Muscle of arm (tissue), 14 donors: Measurements from ENCODE around the gene TMEM121. TPM values are rescaled to one million over a fixed set of nuclear protein-coding genes. Genes with fewer than 3 reads are reported as not detected.

Experiments used
- DNase-seq: peaks from one replicate; pipeline ENCODE4 v3.0.0-alpha.2; 2013
- long read RNA-seq, 11 donors: transcript quantifications; one replicate each; lab custom pipeline, GENCODE V29; 2026
- polyA plus RNA-seq, 12 donors: library from polyadenylated mRNA; unstranded; fragments of 120-200 nt; gene quantifications; one replicate each; pipeline ENCODE4 v1.2.1, GENCODE V29; 2013; ENCODE audit not compliant: insufficient read length in 12 of 12

The TMEM121 gene
- polyA plus RNA-seq: 1 to 10 TPM in 10 of 12 donors, not detected in 2; 1.0 to 3.1 (median 1.5) TPM
- long read RNA-seq, donor 1, partial matches to known transcripts: 0 of 3 reads
- long read RNA-seq, donor 1, other reads (novel, unspliced or antisense): 0 of 3 reads
- long read RNA-seq, donor 2, partial matches to known transcripts: 0 of 1 reads
- long read RNA-seq, donor 2, other reads (novel, unspliced or antisense): 0 of 1 reads
- long read RNA-seq, donor 3, partial matches to known transcripts: 0 of 1 reads
- long read RNA-seq, donor 3, other reads (novel, unspliced or antisense): 0 of 1 reads
- long read RNA-seq, donor 4: 0 reads
- long read RNA-seq, donor 5, partial matches to known transcripts: 0 of 2 reads
- long read RNA-seq, donor 5, other reads (novel, unspliced or antisense): 0 of 2 reads
- long read RNA-seq, donor 6: 0 reads
- long read RNA-seq, donor 7: 0 reads
- long read RNA-seq, donor 8, partial matches to known transcripts: 0 of 2 reads
- long read RNA-seq, donor 8, other reads (novel, unspliced or antisense): 0 of 2 reads
- long read RNA-seq, donor 9, partial matches to known transcripts: 0 of 2 reads
- long read RNA-seq, donor 9, other reads (novel, unspliced or antisense): 0 of 2 reads
- long read RNA-seq, donor 10, partial matches to known transcripts: 0 of 1 reads
- long read RNA-seq, donor 10, other reads (novel, unspliced or antisense): 0 of 1 reads
- long read RNA-seq, donor 11, partial matches to known transcripts: 0 of 1 reads
- long read RNA-seq, donor 11, other reads (novel, unspliced or antisense): 0 of 1 reads

DNA sequence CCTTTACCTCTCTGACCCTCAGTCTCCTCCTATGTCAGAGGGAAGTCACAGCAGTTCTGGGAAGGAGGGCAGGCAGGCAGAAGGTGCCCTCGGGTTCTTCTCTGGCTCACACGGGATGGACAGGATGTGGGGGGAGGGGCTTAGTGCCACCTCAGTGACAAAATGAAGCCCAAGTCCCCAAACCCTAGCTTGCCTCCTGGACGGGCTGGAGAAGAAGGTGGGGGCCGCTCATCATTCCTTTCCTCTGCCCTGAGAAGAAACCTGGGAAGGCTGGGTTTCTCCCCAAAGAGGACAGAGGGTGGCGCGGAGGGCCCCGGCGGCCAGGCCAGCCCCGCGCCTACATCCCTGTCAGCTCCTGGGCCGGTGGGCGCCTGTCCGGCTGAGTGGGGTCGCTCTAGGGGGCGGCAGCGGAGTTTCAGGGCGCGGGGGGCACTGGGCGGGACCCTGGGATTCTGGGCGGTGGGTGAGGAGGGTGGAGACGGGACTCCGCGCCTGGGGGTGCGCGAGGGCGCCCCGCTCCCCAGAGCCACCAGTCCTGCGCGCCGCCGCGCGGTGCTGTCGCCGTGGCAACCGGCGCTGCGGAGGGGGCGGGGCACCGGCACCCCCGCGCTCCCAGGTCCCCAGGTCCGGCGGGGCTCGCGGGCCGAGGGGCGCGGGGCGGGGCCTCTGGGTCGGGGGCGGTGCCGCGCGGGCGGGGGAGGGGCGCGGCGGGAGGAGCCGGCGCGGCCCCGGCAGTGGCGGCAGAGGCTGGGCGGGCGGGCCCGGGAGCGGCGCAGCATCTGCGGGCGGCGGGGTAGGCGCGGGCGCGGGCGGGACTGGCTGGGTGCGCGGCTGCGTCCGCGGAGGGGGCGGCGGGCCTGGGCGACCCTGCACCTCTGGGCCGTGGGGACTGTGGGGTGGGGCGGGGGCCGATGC, at the start of gene TMEM121:
TSS of gene TMEM121 (plus strand) at position 723 of the 915 bp plus-strand sequence. CDS start 2,252 bp downstream, outside the sequence.
- DNase-seq: no peak

DNA sequence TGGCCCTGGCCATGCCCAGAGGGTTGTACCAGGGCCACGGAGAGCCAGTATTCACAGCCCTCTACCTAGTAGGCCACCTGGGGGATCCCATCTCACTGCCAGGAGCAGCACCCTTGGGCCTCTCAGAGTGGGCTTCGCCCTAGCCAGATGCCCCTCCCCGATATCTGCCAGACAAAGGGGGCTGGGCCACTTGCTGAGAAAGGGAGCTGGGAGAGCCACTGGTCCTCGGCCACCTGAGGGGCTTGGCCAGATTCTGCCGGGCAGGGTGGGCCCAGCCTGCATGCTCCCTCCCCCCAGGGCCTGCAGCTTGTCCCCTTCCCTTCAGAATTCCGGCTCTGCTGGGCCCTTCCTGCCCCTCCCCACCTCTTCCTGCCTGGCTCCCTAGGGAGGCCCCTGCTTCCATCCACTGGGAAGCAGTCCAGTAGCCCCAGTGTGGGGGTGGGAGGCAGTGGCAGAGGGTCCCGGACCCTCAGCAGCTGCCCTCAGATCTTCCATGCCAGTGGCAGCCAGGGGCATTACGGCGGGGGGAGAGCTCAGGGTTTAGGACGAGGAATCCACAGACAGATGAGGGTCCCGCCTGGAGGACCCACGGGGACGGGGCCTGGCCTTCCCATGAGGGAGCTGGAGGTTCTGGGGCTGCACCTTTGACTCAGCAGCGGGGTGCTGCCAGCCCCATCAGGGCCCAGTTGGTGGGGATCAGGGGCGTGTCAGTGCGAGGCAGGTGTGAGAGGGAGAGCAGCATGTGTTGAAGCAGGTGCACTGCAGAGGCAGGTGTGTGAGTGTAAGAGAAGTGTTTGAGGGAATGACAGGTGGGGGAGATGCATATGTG, 49.3 kb upstream of the TMEM121 start:
- DNase-seq: no peak

DNA sequence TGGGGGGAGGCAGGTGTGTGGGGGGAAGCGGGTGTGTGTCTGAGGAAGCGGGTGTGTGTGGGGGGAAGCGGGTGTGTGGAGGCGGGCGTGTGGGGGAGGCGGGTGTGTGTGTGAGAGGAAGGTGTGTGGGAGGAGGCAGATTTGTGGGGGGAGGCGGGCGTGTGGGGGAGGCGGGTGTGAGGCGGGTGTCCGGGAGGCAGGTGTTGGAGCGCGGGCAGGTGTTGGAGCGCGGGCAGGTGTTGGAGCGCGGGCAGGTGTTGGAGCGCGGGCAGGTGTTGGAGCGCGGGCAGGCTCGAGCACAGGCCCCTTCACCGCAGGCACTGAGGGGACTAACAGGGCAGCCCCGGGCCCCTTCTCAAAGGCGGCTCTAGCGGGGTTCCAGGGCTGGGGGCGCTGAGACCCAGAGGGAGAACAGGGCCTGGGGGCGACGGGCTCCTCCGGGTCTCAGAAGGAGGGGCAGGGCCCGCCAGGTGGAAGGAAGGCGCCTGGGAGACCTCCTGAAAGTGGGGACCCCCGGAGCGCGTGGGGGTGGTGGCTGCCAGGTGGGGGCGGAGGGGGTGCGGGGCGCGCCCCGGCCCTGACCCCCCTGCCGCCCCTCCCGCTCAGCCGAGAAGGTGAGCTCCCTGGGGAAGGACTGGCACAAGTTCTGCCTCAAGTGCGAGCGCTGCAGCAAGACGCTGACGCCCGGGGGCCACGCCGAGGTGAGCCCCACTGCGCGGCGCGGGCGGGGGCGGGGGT, 48.6 kb upstream of the TMEM121 start:
- DNase-seq: no peak

DNA sequence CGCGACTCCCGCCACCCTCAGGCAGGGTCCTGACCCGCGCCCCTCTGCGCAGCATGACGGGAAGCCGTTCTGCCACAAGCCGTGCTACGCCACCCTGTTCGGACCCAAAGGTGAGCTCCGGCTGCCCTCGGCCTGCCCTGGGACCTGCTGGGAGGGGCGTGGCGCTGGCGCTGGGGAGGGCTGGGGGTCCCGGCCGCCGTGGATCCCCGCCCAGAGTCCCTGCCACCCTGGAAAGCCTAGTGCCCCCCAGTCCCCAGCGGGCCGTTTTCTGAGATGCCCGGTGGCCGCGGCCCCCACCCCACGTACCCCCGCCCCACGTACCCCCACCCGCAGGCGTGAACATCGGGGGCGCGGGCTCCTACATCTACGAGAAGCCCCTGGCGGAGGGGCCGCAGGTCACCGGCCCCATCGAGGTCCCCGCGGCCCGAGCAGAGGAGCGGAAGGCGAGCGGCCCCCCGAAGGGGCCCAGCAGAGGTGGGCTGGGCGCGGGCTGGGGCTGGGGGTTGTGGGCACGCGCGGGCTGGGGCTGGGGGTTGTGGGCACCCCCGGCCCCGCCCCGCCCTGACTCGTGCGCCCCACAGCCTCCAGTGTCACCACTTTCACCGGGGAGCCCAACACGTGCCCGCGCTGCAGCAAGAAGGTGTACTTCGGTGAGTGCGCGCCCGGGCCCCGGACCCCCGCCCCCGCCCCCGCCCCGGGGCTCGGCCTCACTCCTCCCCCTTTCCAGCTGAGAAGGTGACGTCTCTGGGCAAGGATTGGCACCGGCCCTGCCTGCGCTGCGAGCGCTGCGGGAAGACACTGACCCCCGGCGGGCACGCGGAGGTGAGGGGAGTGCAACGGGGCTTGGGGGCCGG, 47.8 kb upstream of the TMEM121 start:
- DNase-seq: no peak

DNA sequence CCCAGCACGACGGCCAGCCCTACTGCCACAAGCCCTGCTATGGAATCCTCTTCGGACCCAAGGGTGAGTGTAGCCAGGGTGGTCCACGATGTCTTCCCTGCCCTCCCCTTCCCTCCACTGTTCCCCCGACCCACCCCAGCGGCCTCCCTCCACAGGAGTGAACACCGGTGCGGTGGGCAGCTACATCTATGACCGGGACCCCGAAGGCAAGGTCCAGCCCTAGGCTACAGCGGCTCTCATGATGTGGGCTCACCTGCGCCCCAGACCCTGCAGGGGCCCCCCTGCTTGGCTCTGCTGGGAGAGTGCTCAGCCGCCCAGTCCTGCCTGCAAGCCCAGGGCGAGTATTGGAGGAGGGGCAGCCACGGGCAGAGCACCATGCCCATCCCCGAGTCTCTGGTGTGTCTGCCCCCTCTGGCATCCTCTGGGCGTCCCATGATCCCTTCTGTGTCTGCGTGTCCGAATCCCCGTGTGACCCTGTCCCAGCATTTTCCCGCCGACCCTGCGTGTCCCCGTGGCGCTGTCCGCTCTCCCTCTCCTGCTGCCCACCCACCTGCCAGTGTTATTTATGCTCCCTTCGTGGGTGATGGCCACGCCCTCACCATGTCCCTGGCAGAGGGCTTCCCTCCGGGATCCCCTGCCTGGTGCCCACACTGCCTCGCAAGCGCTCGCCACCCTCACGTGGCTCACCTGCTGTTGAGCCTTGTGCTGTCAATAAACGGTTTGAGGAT, 46.8 kb upstream of the TMEM121 start:
- DNase-seq: no peak

DNA sequence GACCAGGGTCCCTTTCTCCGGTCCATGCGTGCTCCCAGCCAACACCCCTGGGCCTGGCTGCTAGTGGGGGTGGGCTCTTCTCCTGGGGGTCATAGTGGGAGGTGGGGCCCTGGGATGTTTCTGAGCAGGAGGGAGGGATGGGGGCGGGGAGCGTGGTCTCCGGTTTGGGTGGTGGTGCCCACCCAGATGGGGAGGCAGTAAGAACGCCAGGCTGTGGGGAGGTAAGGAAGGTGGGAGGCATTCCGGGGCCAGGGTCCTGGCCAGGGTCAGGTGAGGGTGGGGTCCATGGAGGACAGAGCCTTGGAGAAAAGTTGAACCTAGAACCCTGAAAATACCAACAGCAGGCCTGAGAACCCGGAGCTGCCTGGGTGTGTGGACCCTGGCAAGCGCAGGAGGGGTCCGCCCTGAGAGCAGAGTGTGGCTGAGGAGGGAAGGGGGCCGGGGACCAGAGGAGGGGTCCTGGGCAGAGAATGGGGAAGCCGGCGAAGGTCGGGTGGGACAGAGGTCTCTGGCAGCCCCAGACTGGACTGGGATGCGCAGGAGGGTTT, 46.1 kb upstream of the TMEM121 start:
- DNase-seq: no peak

DNA sequence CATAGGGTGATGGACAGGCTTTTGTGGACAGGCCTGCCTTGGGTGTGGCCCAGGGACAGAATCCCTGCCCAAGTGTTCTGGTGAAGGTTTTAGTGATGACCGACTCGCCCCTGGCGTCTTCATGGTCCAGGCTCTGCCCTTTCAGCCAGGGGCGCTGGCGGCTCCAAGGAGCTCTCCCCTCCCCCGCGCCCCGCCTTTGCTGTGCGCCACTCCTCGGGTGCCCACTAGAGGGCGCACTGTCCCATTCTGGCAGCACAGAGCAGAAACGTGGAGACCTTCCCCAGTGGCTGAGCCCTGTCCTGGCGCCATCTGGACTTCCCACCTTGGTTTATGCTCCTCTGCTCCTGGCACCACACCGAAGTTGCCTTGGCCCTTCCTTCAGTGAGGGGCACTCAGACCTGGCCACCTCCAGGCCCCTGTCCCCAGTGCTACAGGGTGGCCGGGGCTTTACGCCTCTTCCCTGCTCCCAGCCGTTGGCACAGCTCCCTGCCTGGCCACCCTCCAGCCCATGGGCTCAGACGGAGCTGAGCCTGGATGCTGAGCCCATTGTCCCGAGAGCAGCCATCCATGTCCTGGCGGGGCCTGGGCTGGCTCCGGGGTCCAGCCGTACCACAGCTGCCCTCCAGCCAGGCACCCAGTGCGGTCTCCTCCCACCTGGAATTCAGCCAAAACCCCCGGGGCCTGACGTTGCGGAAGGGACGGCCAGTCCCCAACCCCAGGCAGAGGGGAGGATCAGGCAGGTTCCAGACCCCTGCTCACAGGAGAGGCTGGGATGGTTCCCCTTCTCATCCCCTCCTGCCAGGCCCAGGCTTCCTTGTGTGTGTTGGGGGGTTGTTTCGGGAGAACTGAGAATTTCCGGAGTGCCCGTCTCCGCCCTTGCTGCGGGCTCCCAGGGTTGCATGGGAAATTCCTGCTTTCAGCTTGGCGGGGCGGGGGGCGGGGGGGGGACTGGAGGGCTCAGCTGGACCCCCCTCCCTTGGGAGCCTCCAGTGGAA, 45.3 kb upstream of the TMEM121 start:
- peak; percentile 94 for DNase-seq

DNA sequence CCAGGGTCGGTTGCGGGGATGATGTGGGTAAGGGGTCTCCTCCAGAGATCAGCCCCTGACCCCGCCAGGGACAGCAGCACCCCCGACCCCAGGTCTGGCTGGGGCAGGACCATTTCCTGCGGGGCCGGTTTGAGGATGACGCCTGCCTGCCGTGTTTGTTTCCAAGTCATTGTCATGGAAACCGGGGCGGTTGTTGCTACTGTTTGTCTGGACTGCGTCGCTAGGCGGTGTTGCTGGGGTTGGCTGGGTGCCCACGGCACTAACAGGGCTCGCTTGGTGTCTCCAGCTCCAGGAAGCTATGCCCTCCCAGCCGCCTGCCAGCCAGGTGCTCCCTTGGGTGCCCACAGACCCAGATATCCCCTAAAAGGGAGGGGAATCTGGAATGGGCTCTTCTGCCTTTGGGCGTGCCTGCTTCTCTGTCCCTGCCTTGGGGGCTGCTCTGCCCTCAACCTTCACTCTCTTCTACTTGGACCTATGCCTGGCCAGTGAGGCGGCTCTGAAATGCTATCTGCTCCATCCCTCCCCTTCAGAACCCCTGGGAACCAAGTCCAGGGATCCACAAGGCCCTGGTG, 44.4 kb upstream of the TMEM121 start:
- DNase-seq: peak; percentile 96

DNA sequence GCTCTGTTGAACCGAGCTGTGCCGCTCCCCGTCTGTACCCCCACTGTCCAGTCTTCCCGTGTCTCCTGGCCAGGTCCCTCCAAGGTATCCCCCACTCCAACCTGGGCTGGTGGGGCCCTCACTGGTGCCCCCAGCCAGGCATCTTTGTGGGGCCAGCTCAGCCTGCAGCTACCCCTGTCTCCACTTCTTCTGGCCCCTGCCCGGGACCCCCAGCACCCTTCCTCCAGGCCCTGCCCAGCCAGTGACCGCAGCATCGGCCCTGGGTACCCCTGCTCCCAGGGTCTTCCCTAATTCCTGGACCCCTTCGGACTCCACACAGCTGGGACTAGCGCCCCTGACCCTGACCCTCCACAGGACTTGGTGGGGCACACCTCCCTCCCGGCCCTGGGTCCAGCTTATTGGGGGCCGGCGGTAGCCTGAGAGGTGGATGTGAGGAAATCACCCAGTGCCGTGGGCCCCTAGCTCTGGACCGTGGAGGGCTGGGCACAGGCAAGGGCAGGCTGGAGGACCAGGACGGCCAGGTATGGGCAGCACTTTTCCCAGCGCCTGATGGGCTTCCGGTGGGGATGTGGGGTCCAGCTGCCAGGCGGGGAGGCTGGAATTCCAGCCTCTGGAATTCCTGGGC, 43.8 kb upstream of the TMEM121 start:
- DNase-seq: no peak

DNA sequence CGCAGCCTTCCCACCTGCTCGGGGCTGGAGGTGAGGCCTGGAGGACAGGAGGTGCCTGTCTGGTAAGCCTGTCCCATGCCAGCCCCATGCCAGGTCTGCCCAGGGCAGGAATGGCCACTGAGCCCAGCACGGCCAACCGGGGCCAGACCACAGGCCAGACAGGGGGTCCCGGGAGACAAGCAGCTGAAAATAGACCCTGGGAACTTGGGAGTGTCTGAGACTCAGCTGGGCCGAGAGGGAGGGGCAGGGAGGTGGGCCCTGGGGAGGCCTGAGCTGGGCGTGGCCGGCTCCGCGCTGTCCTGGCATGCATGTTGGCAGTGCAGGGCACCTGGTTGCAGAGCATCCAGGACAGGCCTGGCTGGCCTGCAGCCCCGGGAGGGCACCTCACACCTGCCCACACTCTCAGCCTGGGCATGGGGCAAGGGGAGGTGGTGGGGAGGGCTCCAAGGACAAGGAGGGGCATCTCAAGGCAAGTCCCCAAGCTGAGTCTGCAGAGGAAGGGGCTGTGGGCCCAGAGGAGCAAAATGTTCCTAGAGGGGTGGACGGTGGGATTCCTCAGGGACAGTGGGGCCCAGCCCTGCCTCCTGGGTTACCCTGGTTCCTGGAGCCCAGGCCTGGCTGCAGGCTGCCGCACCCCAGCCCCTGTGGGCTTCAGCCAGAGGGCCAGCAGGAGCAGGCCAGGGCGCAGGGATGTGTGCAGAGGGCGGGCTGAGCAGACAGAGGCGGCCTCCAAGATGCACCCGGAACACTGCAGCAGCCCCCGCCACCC, 42.9 kb upstream of the TMEM121 start:
- DNase-seq: no peak

DNA sequence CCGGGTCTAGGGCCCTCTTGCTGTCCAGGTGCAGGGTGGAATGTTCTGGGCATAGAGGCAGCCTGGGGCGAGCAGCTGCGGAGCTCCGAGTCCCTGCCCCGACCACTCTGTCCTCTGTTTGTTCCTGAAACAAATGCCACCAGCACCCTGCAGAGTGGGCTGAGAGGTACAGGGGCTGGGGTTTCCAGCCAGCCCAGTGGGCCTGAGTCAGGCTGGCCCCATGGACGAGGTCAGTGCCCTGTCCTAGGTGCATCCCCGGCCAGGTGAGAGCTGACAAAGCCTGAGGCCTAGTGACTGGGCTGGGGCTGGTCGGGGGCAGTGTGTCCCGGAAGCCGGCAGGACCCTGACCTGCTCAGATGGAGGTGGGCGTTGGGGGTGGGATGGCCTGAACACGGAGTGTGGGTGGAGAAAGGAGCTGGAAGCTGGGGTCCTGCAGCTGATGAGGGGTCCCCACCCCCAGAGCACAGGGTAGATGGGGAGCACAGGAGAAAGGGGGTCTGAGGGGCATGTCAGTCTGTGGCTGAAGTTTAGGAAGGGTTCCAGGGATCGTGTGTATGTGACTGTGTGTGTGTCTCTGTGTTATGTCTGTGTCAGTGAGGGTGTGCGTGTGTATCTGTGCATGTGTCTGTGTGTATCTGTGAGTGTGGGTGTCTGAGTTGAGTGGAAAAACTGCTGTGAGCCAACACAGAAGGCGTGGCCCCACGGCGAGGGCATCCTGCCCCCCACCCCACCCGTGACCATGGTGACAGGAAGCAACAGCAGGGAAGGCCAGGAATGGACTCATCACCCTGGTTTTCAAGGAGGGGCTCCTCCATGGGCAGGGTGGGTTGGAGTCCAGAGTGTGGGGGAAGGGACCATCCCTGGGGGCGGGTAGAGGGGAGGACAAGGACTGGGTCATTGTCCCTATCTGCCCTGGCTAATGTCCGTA, 42.0 kb upstream of the TMEM121 start:
- DNase-seq: no peak

DNA sequence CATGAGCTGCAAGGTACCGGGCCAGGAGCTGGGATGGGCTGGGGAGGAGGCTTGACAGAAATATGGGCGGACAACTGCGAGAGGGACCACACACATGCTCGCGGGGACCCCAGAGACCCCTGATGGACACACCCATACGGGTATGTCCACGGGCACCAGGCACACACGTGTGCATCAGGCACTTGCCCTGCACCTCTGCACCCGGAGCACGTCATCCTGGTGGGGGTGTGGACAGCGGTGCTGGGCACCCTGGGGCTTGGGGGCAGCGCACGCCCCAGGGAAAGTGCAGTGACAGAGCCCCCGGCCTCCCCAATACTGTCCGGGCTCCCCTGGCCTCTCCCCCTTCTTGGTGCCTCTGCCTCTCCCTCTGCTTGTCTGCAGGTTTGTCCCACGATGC, 41.4 kb upstream of the TMEM121 start:
- DNase-seq: no peak

DNA sequence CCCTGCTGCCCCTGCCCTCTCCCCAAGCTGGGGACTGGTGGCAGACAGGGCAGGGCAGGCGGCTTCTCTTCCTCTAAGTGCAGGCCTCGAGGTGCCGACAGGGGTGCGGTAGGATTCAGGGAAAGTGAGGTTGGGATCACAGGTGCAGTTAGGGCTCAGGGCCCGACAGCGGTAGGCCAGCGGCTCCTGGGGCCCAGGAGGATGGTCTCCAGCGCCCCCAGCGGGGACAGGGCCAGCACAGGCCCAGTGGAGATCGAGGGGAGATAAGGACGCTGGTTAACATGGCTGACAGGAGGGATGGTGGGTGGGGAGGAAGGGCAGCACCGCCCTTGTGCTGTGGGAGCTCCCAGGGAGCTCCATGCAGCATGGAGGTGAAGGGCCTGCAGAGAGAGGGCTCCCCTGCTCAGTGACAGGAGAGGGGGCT, 40.6 kb upstream of the TMEM121 start:
- DNase-seq: no peak
